ENCODE data around the gene SKOR1.

- TF ChIP-seq CTCF (IDR thresholded peaks at IDR 0.05): no peak
- TF ChIP-seq E2F1 (CRISPR knock-in tag; IDR thresholded peaks at IDR 0.05): no peak
- TF ChIP-seq ZMAT4 (CRISPR knock-in tag; IDR thresholded peaks at IDR 0.05): no peak
- no peak for TF ChIP-seq ETV6 (CRISPR knock-in tag; IDR thresholded peaks at IDR 0.05)
- no peak for TF ChIP-seq ATF3 (CRISPR knock-in tag; conservative IDR thresholded peaks at IDR 0.05)
- TF ChIP-seq MYBL2 (CRISPR knock-in tag; IDR thresholded peaks at IDR 0.05): no peak
- no peak for TF ChIP-seq ZSCAN18 (CRISPR knock-in tag; IDR thresholded peaks at IDR 0.05)
- no peak for TF ChIP-seq SP1 (CRISPR knock-in tag; conservative IDR thresholded peaks at IDR 0.05)
- TF ChIP-seq ZNF281 (CRISPR knock-in tag; IDR thresholded peaks at IDR 0.05): no peak
- no peak for TF ChIP-seq MAX (CRISPR knock-in tag; IDR thresholded peaks at IDR 0.05)
These were observed 10.2 kb upstream of the SKOR1 start for GRCh38 chr15:67815036-67815592.

Data from WTC11 (cell line).